Testis (tissue), 3 donors: ENCODE measurements around the gene NIPBL. TPM values are rescaled to one million over a fixed set of nuclear protein-coding genes. Genes with fewer than 3 reads are reported as not detected.
"Not testable (repeated sequence)": the region's sequence is repeated elsewhere in the genome, so short reads cannot be mapped to it uniquely, and the experiment has no call there.

Experiments used
- DNase-seq: peaks from one replicate; pipeline ENCODE4 v3.0.0-alpha.2; 2019
- H3K27ac ChIP-seq, 2 donors: fragments of 200-600 bp; sonication (generic); one replicate each; pipeline ENCODE4 v1.5.1; 2019
- H3K27me3 ChIP-seq: fragments of 200-600 bp; sonication (generic); one replicate; pipeline ENCODE4 v1.5.1; 2019
- H3K36me3 ChIP-seq: fragments of 200-600 bp; sonication (generic); one replicate; pipeline ENCODE4 v1.5.1; 2017; ENCODE audit warnings: low read depth; ENCODE audit errors: missing control alignments
- H3K4me1 ChIP-seq: fragments of 200-600 bp; sonication (generic); one replicate; pipeline ENCODE4 v1.5.1; 2019
- H3K4me3 ChIP-seq, 2 donors: fragments of 200-600 bp; sonication (generic); one replicate each; pipeline ENCODE4 v1.5.1; 2017 to 2019
- H3K9me3 ChIP-seq: fragments of 200-600 bp; sonication (generic); one replicate; pipeline ENCODE4 v1.5.1; 2017
- POLR2A ChIP-seq: fragments of 450-650 bp; IDR thresholded peaks from one replicate; pipeline ENCODE4 v1.6.1; 2017; ENCODE audit warnings: antibody characterized with exemption, mild to moderate bottlenecking, moderate library complexity
- WGBS, 2 donors: methylation state at CpG; one replicate each; pipeline ENCODE4 v1.1.5; 2018; 5-methylcytosine and 5-hydroxymethylcytosine counted together
- intact Hi-C: fragments of 100-400 bp; cut with DNase I; formaldehyde crosslinking; loops from one replicate; pipeline ENCODE4 v1.15.1; 2023; ENCODE audit warnings: low total_unique reads
- polyA plus RNA-seq: library from polyadenylated mRNA; stranded (reverse); fragments of 350-450 nt; fragmentation: Illumina TruSeq; extraction: RNeasy Lipid Tissue Mini Kit (QIAGEN cat#74804); gene quantifications from one replicate; pipeline ENCODE4 v1.2.3, GENCODE V29; 2014; ENCODE audit warnings: low read depth, low replicate concordance; ENCODE audit not compliant: insufficient read depth
- total RNA-seq, 2 donors: library from RNA; depleted of rRNA; stranded (reverse); fragments of >200 nt; gene quantifications; one replicate each; pipeline ENCODE4 v1.2.3, GENCODE V29; 2016
- TF ChIP-seq, protein P1 (sequence below), 3 experiments: fragments of 450-650 bp in 2 of 3; fragments of 200-600 bp in 1 of 3; sonication (generic) in 1 of 3; IDR thresholded peaks; one replicate each; pipeline ENCODE4 v1.5.1; 2016 to 2019; ENCODE audit warnings: antibody characterized with exemption in 3 of 3, mild to moderate bottlenecking in 2 of 3, moderate library complexity in 1 of 3

Gene NIPBL
- total and polyA plus RNA-seq, 3 donors from 2014 or later: 13.8 to 80.2 (median 76.6) TPM

DNA sequence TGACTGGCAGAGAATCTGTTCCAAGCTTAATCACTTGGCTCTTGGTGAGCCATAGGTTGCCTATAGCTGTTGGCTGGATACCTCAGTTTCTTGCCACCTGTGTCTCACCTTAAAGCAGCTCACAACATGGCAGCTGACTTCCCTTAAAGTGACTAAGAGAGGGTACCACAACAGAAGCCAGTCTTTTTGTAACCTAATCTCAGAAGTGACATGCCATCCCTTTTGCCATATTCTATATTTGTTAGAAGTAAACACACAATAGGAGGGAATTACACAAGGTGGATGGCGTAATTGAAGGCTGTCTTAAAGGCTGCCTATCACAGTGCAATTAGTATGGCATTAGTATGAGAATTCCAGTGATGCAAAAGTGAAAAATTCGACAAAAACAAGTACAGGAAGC is 28.1 kb downstream of the NIPBL start:
- Histone ChIP-seq H3K27me3 (no peaks in the 10 kb centered on the region), H3K27ac (no peak overlapping the region), H3K9me3 (no peaks in the 10 kb centered on the region), H3K4me3 (no peak overlapping the region), H3K36me3 (no peaks in the 10 kb centered on the region), H3K4me1 (no peaks in the 10 kb centered on the region)
- intact Hi-C loops: no loop called here
- TF ChIP-seq, protein P1, sequence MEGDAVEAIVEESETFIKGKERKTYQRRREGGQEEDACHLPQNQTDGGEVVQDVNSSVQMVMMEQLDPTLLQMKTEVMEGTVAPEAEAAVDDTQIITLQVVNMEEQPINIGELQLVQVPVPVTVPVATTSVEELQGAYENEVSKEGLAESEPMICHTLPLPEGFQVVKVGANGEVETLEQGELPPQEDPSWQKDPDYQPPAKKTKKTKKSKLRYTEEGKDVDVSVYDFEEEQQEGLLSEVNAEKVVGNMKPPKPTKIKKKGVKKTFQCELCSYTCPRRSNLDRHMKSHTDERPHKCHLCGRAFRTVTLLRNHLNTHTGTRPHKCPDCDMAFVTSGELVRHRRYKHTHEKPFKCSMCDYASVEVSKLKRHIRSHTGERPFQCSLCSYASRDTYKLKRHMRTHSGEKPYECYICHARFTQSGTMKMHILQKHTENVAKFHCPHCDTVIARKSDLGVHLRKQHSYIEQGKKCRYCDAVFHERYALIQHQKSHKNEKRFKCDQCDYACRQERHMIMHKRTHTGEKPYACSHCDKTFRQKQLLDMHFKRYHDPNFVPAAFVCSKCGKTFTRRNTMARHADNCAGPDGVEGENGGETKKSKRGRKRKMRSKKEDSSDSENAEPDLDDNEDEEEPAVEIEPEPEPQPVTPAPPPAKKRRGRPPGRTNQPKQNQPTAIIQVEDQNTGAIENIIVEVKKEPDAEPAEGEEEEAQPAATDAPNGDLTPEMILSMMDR (IDR thresholded peaks at IDR 0.05): no peak
- WGBS, 2 donors: 88 to 93% methylated on average over 2 of the region's 2 CpGs
- DNase-seq: no peak

DNA sequence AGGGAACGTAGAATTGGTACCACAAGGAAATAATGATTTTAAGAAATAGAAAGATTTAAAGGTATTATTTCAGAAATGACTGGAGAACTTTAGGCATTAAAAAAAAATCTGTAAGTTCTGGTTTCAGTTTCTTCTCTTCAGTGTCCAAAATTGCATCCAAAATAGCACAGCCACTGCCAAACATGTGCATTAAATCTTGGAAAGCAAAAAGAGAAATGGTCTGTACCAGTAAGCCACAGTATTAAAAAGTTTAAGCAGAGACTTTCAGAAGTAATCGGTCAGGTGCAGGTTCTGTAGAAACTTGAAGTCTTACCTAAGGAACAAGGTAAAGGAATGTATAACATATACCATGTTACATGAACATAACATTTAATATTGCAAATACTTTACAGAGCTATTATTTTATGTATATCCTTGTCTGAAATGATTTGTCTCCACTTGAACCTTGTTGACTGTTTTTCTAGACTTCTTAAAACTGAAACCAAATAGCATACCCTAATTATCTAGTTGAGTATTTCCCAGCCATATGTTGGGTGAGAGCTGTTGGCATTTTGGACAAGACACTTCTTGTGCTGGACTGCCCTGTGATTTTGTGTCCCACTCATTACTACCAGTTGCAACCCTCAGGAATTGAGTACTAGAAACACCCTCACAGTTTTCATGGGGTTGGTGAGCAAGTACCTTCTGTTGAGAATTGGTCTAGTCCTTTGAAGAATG is 32.1 kb downstream of the NIPBL start:
- H3K4me3 ChIP-seq: no peak overlapping the region
- no peaks in the 10 kb centered on the region for H3K9me3 ChIP-seq
- intact Hi-C loops: no loop called here
- WGBS, 2 donors: 70 to 78% methylated on average over 2 of the region's 2 CpGs
- TF ChIP-seq, protein P1 (IDR thresholded peaks at IDR 0.05): no peak
- no peak for TF ChIP-seq POLR2A
- no peaks in the 10 kb centered on the region for H3K4me1 ChIP-seq
- no peak for DNase-seq
- H3K36me3 ChIP-seq: no peaks in the 10 kb centered on the region
- H3K27me3 ChIP-seq: no peaks in the 10 kb centered on the region
- no peak overlapping the region for H3K27ac ChIP-seq

DNA sequence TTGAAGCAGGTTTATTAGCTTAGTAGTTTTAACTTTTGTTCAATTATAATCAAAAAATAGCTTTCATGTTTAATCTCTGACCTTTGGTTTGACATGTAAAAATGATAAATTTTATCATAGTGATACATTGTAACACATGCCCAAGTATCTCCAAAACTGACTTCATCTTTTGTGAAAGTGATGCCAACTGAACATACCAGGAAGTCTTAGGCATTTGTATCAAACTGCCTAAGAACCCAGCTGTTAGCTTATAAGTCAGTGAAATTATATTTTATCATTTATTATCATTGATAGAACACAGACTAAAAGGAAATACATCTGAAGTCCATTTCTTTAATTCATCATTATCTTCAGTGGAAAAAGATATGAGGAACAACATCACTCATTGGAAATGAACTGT is 39.1 kb downstream of the NIPBL start:
- H3K4me1 ChIP-seq: peaks cover 5% of the 10 kb centered on the region
- H3K27ac ChIP-seq: no peak overlapping the region
- intact Hi-C loops: no loop called here
- H3K9me3 ChIP-seq: no peaks in the 10 kb centered on the region
- DNase-seq: no peak
- H3K36me3 ChIP-seq: no peaks in the 10 kb centered on the region
- H3K4me3 ChIP-seq: no peak overlapping the region
- TF ChIP-seq, protein P1 (IDR thresholded peaks at IDR 0.05): no peak
- TF ChIP-seq POLR2A: no peak
- no peaks in the 10 kb centered on the region for H3K27me3 ChIP-seq

DNA sequence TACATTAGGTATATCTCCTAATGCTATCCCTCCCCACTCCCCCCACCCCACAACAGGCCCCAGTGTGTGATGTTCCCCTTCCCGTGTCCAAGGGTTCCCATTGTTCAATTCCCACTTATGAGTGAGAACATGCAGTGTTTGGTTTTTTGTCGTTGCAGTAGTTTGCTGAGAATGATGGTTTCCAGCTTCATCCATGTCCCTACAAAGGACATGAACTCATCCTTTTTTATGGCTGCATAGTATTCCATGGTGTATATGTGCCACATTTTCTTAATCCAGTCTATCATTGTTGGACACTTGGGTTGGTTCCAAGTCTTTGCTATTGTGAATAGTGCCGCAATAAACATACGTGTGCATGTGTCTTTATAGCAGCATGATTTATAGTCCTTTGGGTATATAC is 40.0 kb downstream of the NIPBL start:
- WGBS, 2 donors: 71 to 92% methylated on average over 2 to 4 of the region's 4 CpGs

DNA sequence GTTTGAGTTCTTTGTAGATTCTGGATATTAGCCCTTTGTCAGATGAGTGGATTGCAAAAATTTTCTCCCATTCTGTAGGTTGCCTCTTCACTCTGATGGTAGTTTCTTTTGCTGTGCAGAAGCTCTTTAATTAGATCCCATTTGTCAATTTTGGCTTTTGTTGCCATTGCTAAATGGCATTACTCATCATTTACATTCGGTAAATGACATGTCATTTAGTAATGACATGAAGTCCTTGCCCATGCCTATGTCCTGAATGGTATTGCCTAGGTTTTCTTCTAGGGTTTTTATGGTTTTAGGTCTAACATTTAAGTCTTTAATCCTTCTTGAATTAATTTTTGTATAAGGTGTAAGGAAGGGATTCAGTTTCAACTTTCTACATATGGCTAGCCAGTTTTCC is 40.8 kb downstream of the NIPBL start:
- H3K36me3 ChIP-seq, H3K4me1 ChIP-seq, H3K9me3 ChIP-seq, H3K27me3 ChIP-seq, H3K27ac ChIP-seq, intact Hi-C loops, DNase-seq, H3K4me3 ChIP-seq: not testable (repeated sequence)
- 94 to 97% methylated on average over 1 of the region's 1 CpG for WGBS, 2 donors

More for the DNA sequence above, 40.0 kb downstream of the NIPBL start:
- H3K36me3 ChIP-seq, H3K4me1 ChIP-seq, H3K4me3 ChIP-seq, H3K27ac ChIP-seq, intact Hi-C loops, DNase-seq, H3K9me3 ChIP-seq, H3K27me3 ChIP-seq: not testable (repeated sequence)

DNA sequence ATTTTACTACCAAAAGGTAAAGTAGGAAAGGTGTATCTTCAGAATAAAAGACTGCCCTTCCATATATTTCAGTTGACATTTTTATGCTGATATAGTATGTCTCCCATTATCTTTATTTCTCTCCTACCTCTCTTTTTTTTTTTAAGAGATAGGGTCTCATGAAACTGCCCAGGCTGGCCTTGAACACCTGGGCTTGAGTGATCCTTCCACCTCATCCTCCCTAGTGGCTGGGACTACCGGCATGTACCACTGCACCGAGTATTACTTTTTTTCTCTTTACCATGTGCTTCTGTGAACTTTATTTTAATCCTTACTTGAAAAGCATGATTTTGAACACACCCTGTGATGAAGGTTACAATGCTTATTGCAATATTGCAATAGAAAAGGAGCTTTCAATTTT is 42.7 kb downstream of the NIPBL start:
- no peaks in the 10 kb centered on the region for H3K27me3 ChIP-seq
- TF ChIP-seq, protein P1 (IDR thresholded peaks at IDR 0.05): no peak
- TF ChIP-seq POLR2A: no peak
- intact Hi-C loops: no loop called here
- H3K4me1 ChIP-seq: peaks cover 5% of the 10 kb centered on the region
- H3K27ac ChIP-seq: no peak overlapping the region
- no peaks in the 10 kb centered on the region for H3K36me3 ChIP-seq
- no peak overlapping the region for H3K4me3 ChIP-seq
- no peak for DNase-seq
- no peaks in the 10 kb centered on the region for H3K9me3 ChIP-seq
- 38 to 41% methylated on average over 2 of the region's 2 CpGs for WGBS, 2 donors
